GM19240 (cell line): Measurements from ENCODE around the gene C1orf226.
"Not testable (repeated sequence)": the region's sequence is repeated elsewhere in the genome, so short reads cannot be mapped to it uniquely, and the experiment has no call there.

Experiments
- DNase-seq: peaks from one replicate; pipeline ENCODE4 v3.0.0; 2011; ENCODE audit warnings: low spot score; ENCODE audit not compliant: insufficient read length

C1orf226 gene

DNA sequence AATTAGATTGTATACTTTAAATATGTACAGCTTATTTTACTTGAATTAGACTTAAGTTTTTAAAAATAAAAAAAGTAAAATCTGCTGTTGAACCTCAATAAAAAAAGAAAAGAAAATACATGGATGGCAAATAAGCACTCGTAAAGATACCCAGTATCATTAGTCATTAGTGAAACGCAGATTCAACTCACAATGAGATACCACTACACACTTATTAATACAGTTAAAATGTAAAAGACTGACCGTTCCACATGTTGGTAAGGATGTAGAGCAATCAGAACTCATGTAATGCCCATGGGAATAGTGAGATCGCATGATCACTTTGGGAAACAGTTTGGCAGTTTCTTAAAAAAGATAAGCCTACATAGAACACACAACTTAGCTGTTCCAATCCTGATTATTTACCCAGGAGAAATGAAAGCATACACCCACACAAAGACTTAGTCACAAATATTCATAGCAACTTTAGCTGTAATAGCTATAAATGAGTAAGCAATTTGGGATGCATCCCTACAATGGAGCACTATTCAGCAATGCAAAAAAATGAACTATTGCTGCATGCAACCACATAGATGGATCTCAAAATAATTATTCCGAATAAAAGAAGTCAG lies 23.1 kb downstream of the C1orf226 start:
- DNase-seq, result no peak

DNA sequence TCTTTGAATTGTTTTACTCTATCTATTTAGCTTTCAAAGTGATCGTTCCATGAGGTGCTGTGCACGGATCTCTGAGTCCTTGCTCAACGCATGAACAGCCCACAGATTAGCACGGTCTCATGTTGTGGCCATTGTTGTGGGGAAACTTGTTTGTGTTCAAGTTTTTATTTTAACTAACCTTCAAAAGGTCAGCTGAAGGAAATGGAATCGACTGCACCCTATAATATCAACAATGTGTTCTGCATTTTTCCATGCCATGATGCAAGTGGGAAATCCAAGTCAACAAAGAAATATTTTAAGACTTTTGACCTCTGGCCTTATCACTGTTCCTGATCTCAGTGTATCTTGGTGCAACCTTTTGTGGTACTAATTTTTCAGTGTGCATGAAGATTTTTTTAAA lies 24.3 kb downstream of the C1orf226 start:
- no peak for DNase-seq

DNA sequence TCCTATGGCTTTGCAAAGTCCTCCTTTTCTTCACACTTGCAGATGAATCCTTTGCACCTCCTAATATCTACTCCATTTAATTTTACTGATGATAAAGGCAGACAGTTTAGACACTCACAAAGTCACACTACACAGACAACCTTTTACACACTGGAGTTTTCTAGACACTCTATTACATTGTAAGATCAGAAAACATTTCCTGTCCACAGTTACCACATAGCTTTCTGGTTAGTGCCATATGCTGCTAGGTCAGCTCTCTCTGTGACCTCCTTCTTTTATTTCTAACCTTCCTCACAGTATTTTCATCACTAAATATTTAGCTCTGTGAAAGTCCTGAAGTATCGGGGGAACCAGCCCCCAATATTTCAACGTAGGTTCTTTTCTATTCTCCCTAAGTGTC lies 25.3 kb downstream of the C1orf226 start:
- DNase-seq, result no peak

GRCh38 chr1:162407539-162407938 lies 26.0 kb downstream of the C1orf226 start:
- DNase-seq, result no peak

DNA sequence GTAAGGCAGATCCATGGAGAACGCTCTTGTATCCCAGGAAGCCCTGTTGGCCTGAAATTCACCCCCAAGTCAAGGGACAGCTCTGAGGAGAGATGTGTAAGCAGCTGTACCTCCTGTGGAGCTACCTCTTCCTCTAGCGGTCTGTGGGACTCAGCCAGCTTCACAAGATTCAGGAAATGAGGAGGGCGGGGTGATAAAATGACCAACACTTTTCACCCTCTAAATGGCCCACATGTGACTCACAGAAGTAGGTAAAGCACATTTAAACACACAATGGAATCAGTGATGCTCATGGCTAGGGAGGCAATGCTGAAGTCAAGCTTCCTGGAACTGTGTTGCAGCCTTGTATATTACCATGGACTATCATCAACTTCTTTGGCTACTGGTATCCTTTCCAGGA lies 30.5 kb downstream of the C1orf226 start, which contains the start of gene SH2D1B:
Gene SH2D1B, minus strand, starts transcription at position 135 of the 400 bp plus-strand sequence. Its CDS starts 120 bp downstream, at position 15.
- no peak for DNase-seq

GRCh38 chr1:162416215-162416614 lies 34.7 kb downstream of the C1orf226 start:
- DNase-seq, result no peak

DNA sequence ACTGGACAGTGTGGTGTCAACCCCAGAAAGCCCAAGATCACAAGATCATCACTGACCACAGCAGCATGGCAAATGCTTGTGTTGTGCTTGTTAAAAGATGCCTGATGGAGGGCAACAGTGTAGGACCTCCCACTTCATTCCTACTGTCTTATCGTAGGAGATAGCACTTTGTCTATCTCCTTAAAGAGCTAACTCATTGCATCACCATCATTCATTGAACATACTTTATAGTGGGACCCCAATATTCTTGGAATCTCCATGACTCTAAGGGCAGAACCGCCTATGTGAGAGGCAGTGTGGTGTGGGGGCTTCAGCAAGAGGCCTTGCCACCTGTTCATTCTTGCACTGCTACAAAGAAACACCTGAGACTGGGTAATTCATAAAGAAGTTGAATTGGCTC lies 35.4 kb downstream of the C1orf226 start:
- no peak for DNase-seq

DNA sequence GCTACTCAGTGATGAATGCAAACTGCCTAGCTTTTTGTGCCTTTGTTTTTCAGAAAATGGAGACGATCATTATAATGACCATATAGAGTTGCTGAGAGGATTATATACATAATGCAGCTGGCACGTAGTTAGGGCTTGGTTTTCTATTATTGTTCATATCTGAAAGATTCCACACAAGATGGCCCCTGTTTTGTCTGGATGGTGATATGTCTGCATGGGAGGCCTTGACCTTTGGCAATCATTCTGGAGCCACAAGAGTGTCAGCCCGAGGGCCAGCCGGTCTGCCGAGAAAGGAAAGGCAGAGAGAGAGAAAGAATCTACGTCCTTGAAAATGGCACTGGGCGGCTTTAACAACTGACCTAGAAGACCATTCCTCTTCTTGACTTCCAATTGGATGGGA lies 36.1 kb downstream of the C1orf226 start:
- no peak for DNase-seq

GRCh38 chr1:162418584-162418983 lies 37.1 kb downstream of the C1orf226 start:
- DNase-seq, result not testable (repeated sequence)

DNA sequence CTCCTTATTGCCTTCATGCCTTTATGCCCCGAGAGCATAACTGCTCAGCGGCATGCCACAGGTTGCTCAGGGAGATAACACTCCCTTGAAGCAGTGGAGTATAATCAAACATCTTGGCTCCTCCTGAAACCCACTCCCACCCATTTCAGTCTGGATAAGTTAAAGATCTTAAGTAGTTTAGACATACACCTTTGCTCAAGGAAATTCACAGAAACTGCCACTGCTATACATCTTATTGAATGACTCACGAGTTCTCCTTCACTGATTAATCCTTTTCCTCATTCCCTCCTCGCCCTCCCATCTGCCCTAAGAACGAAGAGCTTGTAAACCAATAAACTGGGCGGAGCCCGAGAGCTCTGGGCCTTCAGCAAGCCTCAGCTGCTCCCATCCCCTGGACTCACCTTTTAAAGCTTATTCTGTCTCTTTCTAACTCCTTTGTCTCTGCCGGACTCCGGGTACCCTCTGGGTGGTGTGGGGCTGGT lies 38.0 kb downstream of the C1orf226 start:
- DNase-seq, result not testable (repeated sequence)

DNA sequence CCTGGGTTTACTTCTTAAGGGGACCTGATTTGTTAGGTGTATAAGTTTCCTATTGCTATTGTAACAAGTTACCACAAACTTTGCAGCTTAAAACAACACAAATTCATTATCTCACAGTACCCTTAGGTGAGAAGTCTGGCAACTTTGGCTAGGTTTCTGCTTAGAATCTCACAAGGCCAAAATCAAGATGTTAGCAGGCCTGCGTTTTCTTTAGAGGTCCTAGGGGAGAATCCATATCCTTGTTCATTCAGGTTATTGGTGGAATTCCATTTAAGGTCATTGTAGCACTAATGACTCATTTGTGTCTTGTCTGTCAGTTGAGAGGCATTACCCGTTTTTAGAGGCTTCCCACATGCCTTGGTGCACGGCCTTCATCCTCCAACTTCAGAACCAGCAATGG lies 38.6 kb downstream of the C1orf226 start:
- no peak for DNase-seq

DNA sequence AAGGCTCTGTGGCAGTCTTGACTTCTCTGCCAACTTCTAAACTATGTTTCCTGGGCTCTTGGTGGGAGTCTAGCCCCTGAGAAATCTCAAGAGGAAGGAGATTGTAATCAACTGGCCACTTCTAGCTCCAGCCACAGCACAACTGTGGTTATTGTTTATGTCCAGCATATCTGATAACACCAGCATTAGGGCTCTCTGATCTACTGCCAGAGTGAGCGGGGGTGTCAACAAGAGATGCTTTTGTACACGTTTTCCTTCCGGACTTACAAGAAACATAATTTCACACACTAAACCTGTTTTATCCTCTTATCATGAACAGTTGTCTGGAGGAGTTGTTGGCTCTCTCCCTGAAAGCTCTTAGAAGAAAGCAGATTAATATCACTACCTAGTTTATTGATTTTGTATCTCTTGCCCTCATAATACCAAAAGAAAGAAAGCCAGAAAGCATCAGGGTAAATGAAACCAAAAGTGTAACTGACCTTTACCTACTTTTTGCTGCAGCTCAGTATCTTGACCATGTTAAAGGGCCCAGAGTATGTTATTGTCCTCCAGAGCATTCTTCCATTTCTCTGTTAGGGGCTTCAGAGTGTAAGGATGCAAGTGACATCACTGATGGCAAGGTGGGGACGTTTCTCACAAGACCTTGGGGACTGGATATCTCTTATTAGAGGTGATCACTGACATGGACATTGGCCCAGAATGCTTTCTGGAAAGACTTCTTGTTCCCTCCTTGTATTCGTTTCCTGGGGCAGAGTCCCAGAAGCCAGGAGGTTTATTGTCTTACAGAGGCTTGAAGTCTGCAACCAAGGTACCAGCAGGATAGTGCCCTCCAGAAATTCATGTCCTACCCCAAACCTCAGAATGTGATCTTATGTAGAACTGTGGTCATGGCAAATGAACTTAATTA lies 40.0 kb downstream of the C1orf226 start:
- DNase-seq, result no peak

- no peak for DNase-seq
These were observed 41.3 kb downstream of the C1orf226 start for GRCh38 chr1:162422662-162423375.

DNA sequence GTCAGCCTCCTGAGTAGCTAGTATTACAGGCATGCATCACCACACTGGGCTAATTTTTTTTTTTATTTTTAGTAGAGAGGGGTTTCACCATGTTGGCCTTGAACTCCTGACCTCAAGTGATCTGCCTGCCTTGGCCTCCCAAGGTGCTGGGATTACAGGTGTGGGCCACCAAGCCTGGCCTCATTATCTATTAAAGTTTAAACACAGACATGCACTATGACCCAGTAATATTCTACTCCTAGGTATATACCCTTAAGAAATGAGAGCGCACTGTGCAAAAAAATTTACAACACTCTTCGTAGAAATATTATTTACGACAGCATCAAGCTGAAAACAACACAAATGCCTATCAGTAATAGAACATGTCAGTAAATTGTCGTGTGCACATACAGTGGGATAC lies 49.1 kb downstream of the C1orf226 start:
- DNase-seq, result no peak

DNA sequence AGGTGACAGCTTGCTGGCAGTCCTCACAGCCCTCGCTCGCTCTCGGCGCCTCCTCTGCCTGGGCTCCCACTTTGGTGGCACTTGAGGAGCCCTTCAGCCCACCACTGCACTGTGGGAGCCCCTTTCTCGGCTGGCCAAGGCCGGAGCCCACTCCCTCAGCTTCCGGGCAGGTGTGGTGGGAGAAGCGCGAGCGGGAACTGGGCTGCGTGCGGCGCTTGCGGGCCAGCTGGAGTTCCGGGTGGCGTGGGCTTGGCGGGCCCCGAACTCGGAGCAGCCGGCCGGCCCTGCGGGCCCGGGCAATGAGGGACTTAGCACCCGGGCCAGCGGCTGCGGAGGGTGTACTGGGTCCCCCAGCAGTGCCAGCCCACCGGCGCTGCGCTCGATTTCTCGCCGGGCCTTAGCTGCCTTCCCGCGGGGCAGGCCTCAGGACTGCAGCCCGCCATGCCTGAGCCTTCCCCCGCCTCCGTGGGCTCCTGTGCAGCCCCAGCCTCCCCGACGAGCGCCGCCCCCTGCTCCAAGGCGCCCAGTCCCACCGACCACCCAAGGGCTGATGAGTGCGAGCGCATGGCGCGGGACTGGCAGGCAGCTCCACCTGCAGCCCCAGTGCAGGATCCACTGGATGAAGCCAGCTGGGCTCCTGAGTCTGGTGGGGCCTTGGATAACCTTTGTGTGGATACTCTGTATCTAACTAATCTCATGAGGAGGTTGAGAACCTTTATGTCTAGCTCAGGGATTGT lies 51.6 kb downstream of the C1orf226 start:
- DNase-seq, result not testable (repeated sequence)
